Glutamatergic neuron (in vitro differentiated cells): ENCODE results near the gene CXXC5. TPM values are rescaled to one million over a fixed set of nuclear protein-coding genes. Genes with fewer than 3 reads are reported as not detected.

Source experiments
- DNase-seq: peaks from one replicate; pipeline ENCODE4 v3.0.0; 2022
- H3K27ac Mint-ChIP-seq: one replicate; pipeline ENCODE4 v1.8.0; 2020; ENCODE audit warnings: mild to moderate bottlenecking, mixed read lengths, inconsistent platforms; ENCODE audit not compliant: unreplicated experiment
- H3K27me3 Mint-ChIP-seq: one replicate; pipeline ENCODE4 v1.8.0; 2020; ENCODE audit warnings: mild to moderate bottlenecking, moderate library complexity, mixed read lengths, inconsistent platforms; ENCODE audit not compliant: unreplicated experiment
- H3K36me3 Mint-ChIP-seq: one replicate; pipeline ENCODE4 v1.8.0; 2020; ENCODE audit warnings: mild to moderate bottlenecking, mixed read lengths, inconsistent platforms; ENCODE audit not compliant: unreplicated experiment
- H3K4me1 Mint-ChIP-seq: one replicate; pipeline ENCODE4 v1.8.0; 2020; ENCODE audit warnings: mild to moderate bottlenecking, low read depth, mixed read lengths, inconsistent platforms; ENCODE audit not compliant: unreplicated experiment
- H3K4me3 Mint-ChIP-seq: one replicate; pipeline ENCODE4 v1.8.0; 2020; ENCODE audit warnings: mild to moderate bottlenecking, mixed read lengths, inconsistent platforms; ENCODE audit not compliant: unreplicated experiment
- H3K9me3 Mint-ChIP-seq: one replicate; pipeline ENCODE4 v1.8.0; 2020; ENCODE audit warnings: mild to moderate bottlenecking, moderate library complexity, mixed read lengths, inconsistent platforms; ENCODE audit not compliant: unreplicated experiment
- CTCF ChIP-seq: fragments of 200-600 bp; sonication (generic); IDR thresholded peaks from one replicate; pipeline ENCODE4 v1.5.0; 2021; ENCODE audit not compliant: partially characterized antibody, unreplicated experiment
- total RNA-seq: library from RNA; stranded (reverse); fragmentation: NEBNext Ultra II Directional; extraction: Animal tissue kit (Norgen Biotek cat#: 25700); gene quantifications from one replicate; pipeline ENCODE4 v1.2.1, GENCODE V29; 2021; ENCODE audit not compliant: unreplicated experiment

CXXC5 gene
- total RNA-seq, 1 donor from 2014 or later: 130 TPM

- TF ChIP-seq CTCF: no peak
- Mint-ChIP-seq H3K27ac (no peak overlapping the region), H3K4me3 (peak overlapping the region; percentile 62), H3K4me1 (peaks cover 20% of the 10 kb centered on the region), H3K27me3 (peaks cover 19% of the 10 kb centered on the region), H3K9me3 (peaks cover 10% of the 10 kb centered on the region), H3K36me3 (no peaks in the 10 kb centered on the region)
- DNase-seq: no peak
Measured at GRCh38 chr5:139696894-139697658, 48.9 kb downstream of the CXXC5 start.

GRCh38 chr5:139698490-139699146 lies 50.5 kb downstream of the CXXC5 start:
- peak overlapping the region; percentile 42 for H3K4me3 Mint-ChIP-seq

GRCh38 chr5:139699351-139699750 lies 51.2 kb downstream of the CXXC5 start:
- DNase-seq: no peak
- peaks cover 10% of the 10 kb centered on the region for H3K9me3 Mint-ChIP-seq
- H3K4me1 Mint-ChIP-seq: peaks cover 13% of the 10 kb centered on the region
- H3K36me3 Mint-ChIP-seq: no peaks in the 10 kb centered on the region
- no peak for TF ChIP-seq CTCF
- H3K27ac Mint-ChIP-seq: no peak overlapping the region
- peaks cover 12% of the 10 kb centered on the region for H3K27me3 Mint-ChIP-seq
- no peak overlapping the region for H3K4me3 Mint-ChIP-seq

More at GRCh38 chr5:139698490-139699146, 50.5 kb downstream of the CXXC5 start:
- peak; percentile 81 for DNase-seq
- Mint-ChIP-seq H3K36me3 (no peaks in the 10 kb centered on the region), H3K27me3 (peaks cover 14% of the 10 kb centered on the region), H3K9me3 (peaks cover 10% of the 10 kb centered on the region), H3K4me1 (peaks cover 19% of the 10 kb centered on the region), H3K27ac (peak overlapping the region; percentile 59)
- TF ChIP-seq CTCF: no peak

GRCh38 chr5:139700711-139701055 lies 52.5 kb downstream of the CXXC5 start:
- peaks cover 12% of the 10 kb centered on the region for H3K27me3 Mint-ChIP-seq
- H3K4me3 Mint-ChIP-seq: no peak overlapping the region
- TF ChIP-seq CTCF: no peak
- peaks cover 10% of the 10 kb centered on the region for H3K9me3 Mint-ChIP-seq
- DNase-seq: no peak
- H3K4me1 Mint-ChIP-seq: peaks cover 13% of the 10 kb centered on the region
- no peak overlapping the region for H3K27ac Mint-ChIP-seq
- H3K36me3 Mint-ChIP-seq: no peaks in the 10 kb centered on the region

- H3K27me3 Mint-ChIP-seq: peaks cover 8% of the 10 kb centered on the region
- no peaks in the 10 kb centered on the region for H3K36me3 Mint-ChIP-seq
- TF ChIP-seq CTCF: no peak
- no peak overlapping the region for H3K27ac Mint-ChIP-seq
- peaks cover 13% of the 10 kb centered on the region for H3K4me1 Mint-ChIP-seq
- no peak for DNase-seq
- no peak overlapping the region for H3K4me3 Mint-ChIP-seq
- H3K9me3 Mint-ChIP-seq: peaks cover 10% of the 10 kb centered on the region
Measured at GRCh38 chr5:139701056-139701741, 53.0 kb downstream of the CXXC5 start.
